Kidney epithelial cell (primary cell): Measurements from ENCODE around the gene RPUSD1. TPM values are rescaled to one million over a fixed set of nuclear protein-coding genes. Genes with fewer than 3 reads are reported as not detected.
"Not testable (repeated sequence)": the region's sequence is repeated elsewhere in the genome, so short reads cannot be mapped to it uniquely, and the experiment has no call there.

ENCODE experiments used
- DNase-seq: peaks from one replicate; pipeline ENCODE4 v3.0.0-alpha.2; 2010; ENCODE audit warnings: low read depth
- H3K27me3 ChIP-seq: 2 replicates; pipeline ENCODE4 v1.6.0; 2011; ENCODE audit warnings: low read length; ENCODE audit not compliant: control insufficient read depth, insufficient read depth
- H3K36me3 ChIP-seq: 2 replicates; pipeline ENCODE4 v1.5.1; 2011; ENCODE audit warnings: low read length; ENCODE audit not compliant: control insufficient read depth, insufficient read depth
- H3K4me3 ChIP-seq: 2 replicates; pipeline ENCODE4 v1.5.1; 2011; ENCODE audit warnings: low read depth, mild to moderate bottlenecking, control low read depth, low read length
- CTCF ChIP-seq: IDR thresholded peaks from 2 replicates; pipeline ENCODE4 v1.5.1; 2011; ENCODE audit warnings: mild to moderate bottlenecking, moderate library complexity, low read length, control low read depth, inconsistent platforms; ENCODE audit not compliant: insufficient read depth, poor library complexity, severe bottlenecking
- total RNA-seq: library from RNA; depleted of rRNA; stranded (reverse); fragments of >200 nt; gene quantifications from 2 replicates; pipeline ENCODE4 v1.2.3, GENCODE V29; 2015

The RPUSD1 gene
- total RNA-seq, 1 donor from 2014 or later: 42.0 TPM

- Histone ChIP-seq H3K27me3 (peaks cover 30% of the 10 kb centered on the region), H3K4me3 (no peak overlapping the region), H3K36me3 (no peaks in the 10 kb centered on the region)
- no peak for TF ChIP-seq CTCF
- DNase-seq: no peak
Measured at GRCh38 chr16:821751-822150, 33.6 kb upstream of the RPUSD1 start.

GRCh38 chr16:820748-821147, 32.6 kb upstream of the RPUSD1 start:
- DNase-seq: no peak

DNA sequence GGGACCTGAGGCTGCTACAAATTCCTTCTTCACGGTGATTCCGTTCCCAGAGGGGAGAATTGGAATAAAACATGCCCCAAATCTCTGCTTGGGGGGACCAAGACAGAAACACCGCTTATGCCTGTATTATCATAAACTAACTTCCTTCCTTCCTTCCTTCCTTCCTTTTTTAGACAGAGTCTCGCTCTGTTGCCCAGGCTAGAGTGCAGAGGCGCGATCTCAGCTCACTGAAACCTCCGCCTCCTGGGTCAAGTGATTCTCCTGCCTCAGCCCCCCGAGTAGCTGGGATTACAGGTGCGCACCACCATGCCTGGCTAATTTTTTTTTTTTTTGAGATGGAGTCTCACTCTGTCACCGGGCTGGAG, 31.8 kb upstream of the RPUSD1 start:
- not testable (repeated sequence) for DNase-seq, H3K36me3 ChIP-seq, H3K4me3 ChIP-seq
- peaks cover 24% of the 10 kb centered on the region for H3K27me3 ChIP-seq

More at GRCh38 chr16:820748-821147, 32.6 kb upstream of the RPUSD1 start:
- no peaks in the 10 kb centered on the region for H3K36me3 ChIP-seq
- no peak overlapping the region for H3K4me3 ChIP-seq
- peaks cover 32% of the 10 kb centered on the region for H3K27me3 ChIP-seq
- TF ChIP-seq CTCF: no peak

DNA sequence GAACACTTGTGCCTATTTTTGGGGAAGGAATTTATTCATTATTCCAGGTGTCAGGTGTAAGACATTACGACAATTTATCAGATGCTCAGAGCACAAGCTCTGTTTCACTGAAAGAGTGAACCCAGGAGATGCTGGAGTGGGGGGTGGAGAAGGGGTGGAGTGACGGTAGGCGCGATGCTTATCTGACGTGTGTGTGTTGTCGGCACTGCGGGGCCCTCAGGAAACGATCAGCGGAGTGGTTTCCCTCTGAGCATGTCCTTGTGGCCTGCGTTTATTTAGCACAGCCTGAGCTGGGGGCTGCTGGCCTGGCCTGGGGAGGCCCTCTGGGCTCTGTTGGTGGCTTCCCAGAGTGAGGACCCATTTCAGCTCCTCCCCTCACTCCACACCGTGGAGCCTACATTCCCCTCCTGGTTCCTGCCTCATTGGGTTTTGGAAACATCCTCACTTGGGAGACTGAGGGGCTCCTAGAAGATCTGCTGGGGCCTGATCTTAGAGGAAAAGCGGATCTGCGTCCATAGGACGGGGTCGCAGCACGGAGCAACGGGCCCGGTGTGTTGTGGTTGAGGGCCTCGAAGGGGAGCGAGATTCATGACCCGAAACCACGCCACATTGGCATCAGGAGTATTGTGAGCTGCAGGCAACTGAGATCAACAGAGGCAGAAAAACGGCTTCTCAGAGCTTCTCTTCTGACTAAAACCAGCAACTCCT, 31.3 kb upstream of the RPUSD1 start:
- H3K36me3 ChIP-seq: no peaks in the 10 kb centered on the region

DNA sequence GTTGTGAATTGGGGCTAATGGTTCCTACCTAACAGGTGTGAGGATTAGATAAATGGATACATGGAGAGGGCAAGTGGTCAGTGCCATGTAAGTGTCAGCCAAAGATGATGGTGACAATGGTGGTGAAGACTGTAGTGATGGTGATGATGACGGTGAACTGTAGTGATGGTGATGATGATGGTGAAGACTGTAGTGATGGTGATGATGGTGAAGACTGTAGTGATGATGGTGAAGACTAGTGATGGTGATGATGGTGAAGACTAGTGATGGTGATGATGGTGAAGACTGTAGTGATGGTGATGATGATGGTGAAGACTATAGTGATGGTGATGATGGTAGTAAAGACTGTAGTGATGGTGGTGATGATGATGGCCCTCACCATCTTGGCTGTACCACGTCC, 30.4 kb upstream of the RPUSD1 start:
- DNase-seq: no peak
- no peaks in the 10 kb centered on the region for H3K36me3 ChIP-seq
- H3K4me3 ChIP-seq: no peak overlapping the region
- peaks cover 28% of the 10 kb centered on the region for H3K27me3 ChIP-seq
- no peak for TF ChIP-seq CTCF

More for the DNA sequence above, 31.3 kb upstream of the RPUSD1 start:
- peaks cover 21% of the 10 kb centered on the region for H3K27me3 ChIP-seq
- H3K4me3 ChIP-seq: no peak overlapping the region
- no peak for DNase-seq
- no peak for TF ChIP-seq CTCF

GRCh38 chr16:818132-818531, 30.0 kb upstream of the RPUSD1 start:
- Histone ChIP-seq H3K27me3 (peaks cover 33% of the 10 kb centered on the region), H3K4me3 (no peak overlapping the region), H3K36me3 (no peaks in the 10 kb centered on the region)
- TF ChIP-seq CTCF: no peak
- no peak for DNase-seq
